HG03025 (cell line): ENCODE measurements around the gene MICAL2.

Source experiments
- ATAC-seq: cut with Tn5 transposase; IDR thresholded peaks from one replicate; pipeline ENCODE4 v1.9.1; 2021; ENCODE audit warnings: mild to moderate bottlenecking, moderate library complexity; ENCODE audit not compliant: unreplicated experiment, low FRiP score

MICAL2 gene

GRCh38 chr11:12094872-12095800, 15.3 kb upstream of the MICAL2 start:
- no peak for ATAC-seq

GRCh38 chr11:12097219-12097618, 13.2 kb upstream of the MICAL2 start:
- no peak for ATAC-seq

DNA sequence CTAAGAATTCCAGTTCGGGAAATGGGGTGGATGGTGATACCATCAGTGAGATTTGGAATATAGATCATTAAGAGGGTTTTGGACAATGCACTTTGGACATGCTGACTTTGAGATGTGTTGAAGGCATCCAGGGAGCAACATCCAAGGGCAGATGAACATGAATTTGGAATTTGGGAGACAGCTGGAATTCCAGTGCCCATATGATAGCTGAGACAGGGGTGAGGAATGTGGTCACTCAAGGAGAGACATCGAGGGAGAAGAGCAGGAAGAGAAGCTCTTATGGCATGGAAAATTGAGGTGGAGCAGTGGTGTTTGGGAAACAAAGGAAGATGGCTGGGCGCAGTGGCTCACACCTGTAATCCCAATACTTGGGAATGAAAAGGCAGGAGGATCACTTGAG, 11.8 kb upstream of the MICAL2 start:
- no peak for ATAC-seq

GRCh38 chr11:12099132-12099873, 11.1 kb upstream of the MICAL2 start:
- no peak for ATAC-seq

DNA sequence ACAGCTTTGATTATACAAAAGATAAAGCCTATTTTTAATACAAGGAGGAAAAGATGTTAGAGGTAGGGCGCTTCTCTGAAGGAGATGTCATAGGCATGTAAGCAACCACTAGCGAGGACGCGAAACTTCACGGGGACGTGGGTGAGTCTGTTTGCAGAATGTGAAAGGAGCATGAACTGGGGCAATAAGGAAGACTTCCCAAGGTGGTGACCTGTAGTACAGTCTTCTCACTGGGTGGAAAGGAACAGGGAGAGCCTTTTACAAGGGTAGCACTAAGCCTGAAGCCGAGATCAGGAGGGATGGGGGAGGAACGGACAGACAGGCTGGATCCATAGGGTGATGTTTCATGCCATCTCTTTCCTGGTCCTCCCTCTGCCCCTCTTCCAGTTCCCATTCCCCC, 10.0 kb upstream of the MICAL2 start:
- ATAC-seq, result no peak

GRCh38 chr11:12100841-12101242, 9.5 kb upstream of the MICAL2 start:
- no peak for ATAC-seq

GRCh38 chr11:12101318-12101717, 9.1 kb upstream of the MICAL2 start:
- ATAC-seq, result no peak

GRCh38 chr11:12102588-12103410, 7.6 kb upstream of the MICAL2 start:
- no peak for ATAC-seq

DNA sequence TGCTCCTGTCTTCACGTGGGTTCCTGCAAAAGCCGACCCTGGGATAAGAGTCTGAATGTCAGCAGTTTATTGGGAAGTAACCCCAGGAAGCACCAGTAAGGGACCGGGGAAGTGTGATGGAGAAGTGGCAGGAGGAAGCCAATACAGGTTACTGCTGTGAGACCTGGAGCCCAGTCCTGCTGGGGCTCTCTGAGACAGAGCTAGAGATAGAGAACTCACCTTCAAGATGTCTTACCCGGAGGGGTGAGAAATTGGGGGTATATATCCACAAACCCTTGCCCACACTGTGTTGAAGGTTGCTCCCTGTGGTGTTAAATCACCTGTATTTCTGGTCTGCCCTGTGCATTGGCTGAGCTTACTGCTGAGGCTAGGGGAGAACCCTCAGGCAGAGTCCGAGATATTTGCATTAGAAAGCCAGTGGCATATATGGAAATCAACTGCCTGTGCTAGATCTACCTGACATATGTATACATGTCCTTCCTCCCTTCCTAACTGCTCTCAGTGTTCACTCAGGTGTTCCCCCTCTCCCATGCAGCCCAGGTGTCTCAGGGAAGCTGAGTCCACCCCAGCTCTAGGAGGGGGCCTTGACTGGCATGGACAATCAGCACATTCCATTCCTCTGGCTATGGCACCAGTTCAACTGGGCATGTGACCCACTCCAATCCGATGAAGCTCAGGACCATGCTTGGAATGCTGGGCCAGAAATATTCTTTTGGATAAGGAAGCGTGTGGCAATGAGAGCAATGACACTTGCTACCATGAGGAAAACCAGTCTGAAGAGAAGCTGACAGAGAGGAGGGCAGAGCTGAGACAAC, 6.8 kb upstream of the MICAL2 start:
- ATAC-seq, result no peak

- no peak for ATAC-seq
Measured at GRCh38 chr11:12105471-12105870, 4.9 kb upstream of the MICAL2 start.

DNA sequence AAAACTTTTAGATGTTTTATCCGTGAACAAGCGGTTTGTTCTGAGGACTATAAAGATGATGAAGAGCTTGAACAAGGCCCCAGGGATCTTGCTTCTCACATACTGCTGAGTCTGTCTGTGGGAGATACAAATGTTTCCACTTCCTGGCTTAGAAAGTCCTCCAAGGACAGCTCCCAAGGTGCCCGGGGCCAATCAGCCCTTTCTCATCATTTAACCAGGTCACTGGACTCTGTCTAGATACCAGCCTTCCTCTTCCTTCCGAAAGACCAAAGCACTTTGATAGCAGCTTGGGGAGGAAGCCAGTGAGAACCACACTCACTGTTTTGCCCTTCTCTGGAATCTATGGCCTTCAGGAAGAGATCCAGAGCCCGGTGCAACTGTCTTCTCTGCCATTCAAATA, 4.3 kb upstream of the MICAL2 start:
- no peak for ATAC-seq

GRCh38 chr11:12106501-12106900, 3.9 kb upstream of the MICAL2 start:
- ATAC-seq, result no peak

DNA sequence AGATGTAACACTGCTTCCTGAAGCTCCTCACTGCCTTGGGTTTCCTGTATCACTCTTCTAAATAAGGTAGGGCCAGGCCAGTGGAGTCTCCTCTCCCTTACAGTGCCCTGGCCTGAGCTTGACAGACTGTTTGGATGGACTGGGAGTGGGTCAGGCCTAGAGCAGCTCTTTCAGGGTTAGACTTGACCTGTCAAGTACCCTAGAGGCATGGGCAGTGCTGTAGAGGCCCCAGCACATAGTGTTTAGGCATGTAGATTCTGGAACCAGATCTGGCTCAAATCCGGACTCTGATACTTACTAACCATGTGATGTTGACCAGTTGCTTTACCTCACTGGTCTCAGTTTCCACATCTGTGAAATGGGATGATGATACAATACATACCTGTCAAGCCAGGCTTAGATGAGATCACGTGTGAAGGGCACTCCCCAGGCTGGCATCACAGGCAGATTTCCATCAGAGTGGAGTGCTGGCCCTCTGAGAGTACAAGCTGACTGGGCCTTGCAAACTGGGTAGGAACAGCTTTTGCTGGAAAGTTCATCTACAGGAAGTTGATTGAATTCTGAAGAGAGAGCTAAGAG, 1.4 kb upstream of the MICAL2 start:
- no peak for ATAC-seq

GRCh38 chr11:12109591-12110196, 696 bp upstream of the MICAL2 start:
- no peak for ATAC-seq

- ATAC-seq, result peak; percentile 35
Measured at GRCh38 chr11:12110714-12111548, 541 bp downstream of the MICAL2 start.

DNA sequence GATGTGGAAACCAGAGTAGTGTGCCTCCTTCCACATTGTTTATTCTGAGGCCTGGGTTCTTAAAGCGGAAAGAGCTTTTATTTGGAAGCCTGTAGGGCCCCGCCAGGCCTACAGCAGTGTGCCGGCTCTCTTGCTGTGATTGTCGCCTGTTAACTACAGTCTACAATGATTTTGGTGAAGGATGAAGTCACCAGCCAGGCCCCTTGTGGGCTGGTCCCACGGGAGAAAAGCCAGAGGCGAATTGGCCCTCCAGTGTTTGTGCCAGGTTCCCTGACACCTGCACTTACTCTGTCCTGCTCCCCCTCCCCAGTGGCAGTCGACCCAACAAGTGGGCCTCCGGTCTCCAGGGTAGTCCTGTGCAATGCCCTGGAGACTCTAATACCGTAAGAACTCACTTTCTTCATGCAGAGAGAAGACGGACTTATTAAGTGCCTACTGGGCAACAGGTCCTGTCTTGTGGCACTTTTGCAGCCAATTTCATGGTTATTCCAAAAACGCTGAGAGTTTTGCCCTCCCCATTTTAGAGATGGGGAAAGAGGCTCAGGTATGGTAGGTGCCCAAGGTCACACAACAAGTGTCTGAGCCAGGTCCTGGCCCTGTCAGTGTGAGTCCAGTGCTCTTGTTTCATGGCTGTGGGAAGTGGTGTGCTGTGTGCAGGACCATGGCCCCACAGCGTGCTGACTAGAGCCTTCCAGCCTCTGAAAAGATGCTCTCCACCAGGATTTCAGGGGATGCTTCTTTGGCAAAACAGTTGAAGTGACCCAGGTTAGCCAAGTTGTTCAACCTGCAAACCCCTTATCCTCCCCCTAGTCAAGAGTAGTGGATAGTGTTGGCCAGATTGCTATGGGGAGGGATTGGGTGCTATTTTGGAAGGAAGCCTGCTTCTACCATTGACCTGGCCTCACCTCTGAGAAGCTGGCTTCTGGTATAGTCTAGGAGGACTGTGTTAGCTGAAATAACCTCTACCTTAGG, 1.4 kb downstream of the MICAL2 start:
- no peak for ATAC-seq

DNA sequence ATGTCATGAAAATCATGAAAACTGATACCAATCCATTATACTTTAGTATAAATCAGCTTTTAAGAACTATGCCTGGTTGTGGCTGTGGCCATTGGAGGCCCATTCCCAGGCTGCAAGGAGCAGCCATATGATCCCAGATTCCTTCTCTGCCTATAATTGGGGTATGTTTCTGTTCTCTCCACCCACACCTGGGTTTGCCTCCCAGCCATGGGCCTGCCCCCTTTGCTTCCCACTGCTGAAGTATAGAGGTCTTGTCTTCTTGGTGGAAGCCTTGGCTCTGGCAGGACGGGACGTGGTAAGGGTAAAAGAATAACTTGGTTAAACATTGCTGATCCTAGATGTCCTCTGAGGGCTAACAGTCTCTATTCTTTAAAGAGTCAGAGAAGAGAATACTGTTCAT, 2.4 kb downstream of the MICAL2 start:
- ATAC-seq, result no peak
